HL-60 (cell line): ENCODE measurements around the gene VSTM2B.

Source experiments
- CTCF ChIP-seq: IDR thresholded peaks from one replicate; pipeline ENCODE4 v1.5.1; 2011; ENCODE audit warnings: low read length, control low read depth, inconsistent platforms; ENCODE audit not compliant: insufficient read depth
- GABPA ChIP-seq: IDR thresholded peaks from 2 replicates; pipeline ENCODE4 v1.6.1; 2012; ENCODE audit warnings: low read depth
- POLR2AphosphoS5 ChIP-seq: IDR thresholded peaks from 2 replicates; pipeline ENCODE4 v1.6.1; 2012; ENCODE audit warnings: low read depth
- REST ChIP-seq: IDR thresholded peaks from 2 replicates; pipeline ENCODE4 v1.6.1; 2012; ENCODE audit warnings: low read depth; ENCODE audit not compliant: insufficient replicate concordance
- SPI1 ChIP-seq: IDR thresholded peaks from 2 replicates; pipeline ENCODE4 v1.6.1; 2012; ENCODE audit warnings: low read depth, mild to moderate bottlenecking, borderline replicate concordance

GRCh38 chr19:29554149-29554548 is 28.4 kb downstream of the VSTM2B start:
- TF ChIP-seq CTCF (no peak), REST (no peak), POLR2AphosphoS5 (no peak), GABPA (no peak), SPI1 (no peak)
